Endothelial cell (in vitro differentiated cells): ENCODE data around the gene SLC39A6. TPM values are rescaled to one million over a fixed set of nuclear protein-coding genes. Genes with fewer than 3 reads are reported as not detected.
A peak's percentile ranks its signal among the peaks of the same experiment; 100 is the strongest.

Experiments
- DNase-seq: peaks from one replicate; pipeline ENCODE4 v3.0.0; 2021; ENCODE audit warnings: low spot score
- H3K27ac Mint-ChIP-seq: one replicate; pipeline ENCODE4 v1.8.0; 2021; ENCODE audit warnings: mixed read lengths, inconsistent platforms; ENCODE audit not compliant: unreplicated experiment
- H3K27me3 Mint-ChIP-seq: one replicate; pipeline ENCODE4 v1.8.0; 2021; ENCODE audit warnings: mild to moderate bottlenecking, moderate library complexity, mixed read lengths, inconsistent platforms; ENCODE audit not compliant: unreplicated experiment
- H3K36me3 Mint-ChIP-seq: one replicate; pipeline ENCODE4 v1.8.0; 2021; ENCODE audit warnings: mild to moderate bottlenecking, low read depth, mixed read lengths, inconsistent platforms; ENCODE audit not compliant: unreplicated experiment
- H3K4me1 Mint-ChIP-seq: one replicate; pipeline ENCODE4 v1.8.0; 2021; ENCODE audit warnings: mild to moderate bottlenecking, mixed read lengths, inconsistent platforms; ENCODE audit not compliant: unreplicated experiment
- H3K4me3 Mint-ChIP-seq: one replicate; pipeline ENCODE4 v1.8.0; 2021; ENCODE audit warnings: mild to moderate bottlenecking, mixed read lengths, inconsistent platforms; ENCODE audit not compliant: unreplicated experiment
- H3K9me3 Mint-ChIP-seq: one replicate; pipeline ENCODE4 v1.8.0; 2021; ENCODE audit warnings: mixed read lengths, inconsistent platforms; ENCODE audit not compliant: unreplicated experiment
- CTCF ChIP-seq: fragments of 200-600 bp; sonication (generic); IDR thresholded peaks from one replicate; pipeline ENCODE4 v1.5.0; 2021; ENCODE audit warnings: antibody characterized with exemption; ENCODE audit not compliant: unreplicated experiment
- long read RNA-seq: library from polyadenylated mRNA; unstranded; transcript quantifications from one replicate; pipeline ENCODE4 v2.0.0, GENCODE V29; 2020; ENCODE audit not compliant: unreplicated experiment
- total RNA-seq: library from RNA; stranded (reverse); fragmentation: NEBNext Ultra II Directional; extraction: Animal tissue kit (Norgen Biotek cat#: 25700); gene quantifications from one replicate; pipeline ENCODE4 v1.2.1, GENCODE V29; 2021; ENCODE audit not compliant: unreplicated experiment

The SLC39A6 gene, protein sequence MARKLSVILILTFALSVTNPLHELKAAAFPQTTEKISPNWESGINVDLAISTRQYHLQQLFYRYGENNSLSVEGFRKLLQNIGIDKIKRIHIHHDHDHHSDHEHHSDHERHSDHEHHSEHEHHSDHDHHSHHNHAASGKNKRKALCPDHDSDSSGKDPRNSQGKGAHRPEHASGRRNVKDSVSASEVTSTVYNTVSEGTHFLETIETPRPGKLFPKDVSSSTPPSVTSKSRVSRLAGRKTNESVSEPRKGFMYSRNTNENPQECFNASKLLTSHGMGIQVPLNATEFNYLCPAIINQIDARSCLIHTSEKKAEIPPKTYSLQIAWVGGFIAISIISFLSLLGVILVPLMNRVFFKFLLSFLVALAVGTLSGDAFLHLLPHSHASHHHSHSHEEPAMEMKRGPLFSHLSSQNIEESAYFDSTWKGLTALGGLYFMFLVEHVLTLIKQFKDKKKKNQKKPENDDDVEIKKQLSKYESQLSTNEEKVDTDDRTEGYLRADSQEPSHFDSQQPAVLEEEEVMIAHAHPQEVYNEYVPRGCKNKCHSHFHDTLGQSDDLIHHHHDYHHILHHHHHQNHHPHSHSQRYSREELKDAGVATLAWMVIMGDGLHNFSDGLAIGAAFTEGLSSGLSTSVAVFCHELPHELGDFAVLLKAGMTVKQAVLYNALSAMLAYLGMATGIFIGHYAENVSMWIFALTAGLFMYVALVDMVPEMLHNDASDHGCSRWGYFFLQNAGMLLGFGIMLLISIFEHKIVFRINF
- 28.2 TPM for total RNA-seq
- long read RNA-seq, partial matches to known transcripts, result 4 of 10 reads
- long read RNA-seq, other reads (novel, unspliced or antisense), result 2 of 10 reads

- Mint-ChIP-seq H3K4me3 (peak within 1 kb of the TSS; percentile 97), H3K27me3 (peaks cover 7% of the 10 kb centered on the region), H3K4me1 (peaks cover 24% of the 10 kb centered on the region), H3K36me3 (peaks cover 13% of the 10 kb centered on the region), H3K9me3 (no peaks in the 10 kb centered on the region), H3K27ac (peak within 1 kb of the TSS; percentile 85)
- DNase-seq, result peak; percentile 97
- no peak for TF ChIP-seq CTCF
These were observed at the start of gene SLC39A6, which contains the start of gene ELP2 for GRCh38 chr18:36129300-36130038. Gene SLC39A6, minus strand, starts transcription at chr18:36129340. Its CDS starts 2,333 bp downstream, at chr18:36127007. Gene ELP2, plus strand, starts transcription at chr18:36129899. Its CDS starts 35 bp downstream, at chr18:36129934.

- peaks cover 17% of the 10 kb centered on the region for H3K4me1 Mint-ChIP-seq
- no peaks in the 10 kb centered on the region for H3K36me3 Mint-ChIP-seq
- no peaks in the 10 kb centered on the region for H3K9me3 Mint-ChIP-seq
- DNase-seq, result no peak
- no peak for TF ChIP-seq CTCF
- H3K27ac Mint-ChIP-seq, result no peak overlapping the region
- H3K27me3 Mint-ChIP-seq, result no peaks in the 10 kb centered on the region
- no peak overlapping the region for H3K4me3 Mint-ChIP-seq
These were observed 48.8 kb upstream of the SLC39A6 start for GRCh38 chr18:36177913-36178312.

GRCh38 chr18:36176711-36177110 is 47.6 kb upstream of the SLC39A6 start:
- DNase-seq, result no peak
- Mint-ChIP-seq H3K9me3 (no peaks in the 10 kb centered on the region), H3K27ac (no peak overlapping the region), H3K36me3 (no peaks in the 10 kb centered on the region), H3K4me3 (no peak overlapping the region), H3K4me1 (peaks cover 14% of the 10 kb centered on the region), H3K27me3 (no peaks in the 10 kb centered on the region)
- TF ChIP-seq CTCF, result no peak

DNA sequence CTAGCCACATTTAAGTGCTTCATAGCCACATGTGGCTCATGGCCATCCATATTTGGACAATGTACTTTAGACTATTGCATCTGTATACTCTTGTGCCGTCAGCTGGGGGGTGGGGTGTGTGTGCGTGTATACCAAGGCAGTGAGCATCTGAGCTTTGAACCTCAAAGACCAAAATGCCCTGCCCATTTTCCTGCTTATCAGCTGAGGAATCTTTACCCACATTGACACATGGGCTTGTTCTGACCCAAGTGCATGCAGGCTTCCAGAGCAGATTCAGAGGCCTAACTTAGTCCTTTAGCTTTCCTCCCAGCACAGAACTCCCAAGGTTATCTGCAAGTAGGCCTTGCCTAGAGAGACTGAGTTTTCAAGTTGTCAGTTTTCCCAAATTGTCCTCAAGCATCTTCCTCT is 47.0 kb upstream of the SLC39A6 start:
- H3K4me3 Mint-ChIP-seq, result no peak overlapping the region

More for the DNA sequence above, 47.0 kb upstream of the SLC39A6 start:
- no peaks in the 10 kb centered on the region for H3K36me3 Mint-ChIP-seq
- no peak for TF ChIP-seq CTCF
- H3K27me3 Mint-ChIP-seq, result no peaks in the 10 kb centered on the region
- no peak for DNase-seq
- peaks cover 14% of the 10 kb centered on the region for H3K4me1 Mint-ChIP-seq
- no peaks in the 10 kb centered on the region for H3K9me3 Mint-ChIP-seq
- no peak overlapping the region for H3K27ac Mint-ChIP-seq
